ENCODE results near the gene BBS9. TPM values are rescaled to one million over a fixed set of nuclear protein-coding genes. Genes with fewer than 3 reads are reported as not detected.
"Not testable (repeated sequence)": the region's sequence is repeated elsewhere in the genome, so short reads cannot be mapped to it uniquely, and the experiment has no call there.

Gene BBS9
- total RNA-seq, 1 donor from 2014 or later, result 11.1 TPM

- no peak for DNase-seq (ENCODE audit: low read depth, low spot score)
Measured at GRCh38 chr7:33276325-33276724, 147.0 kb downstream of the BBS9 start.

GRCh38 chr7:33276729-33277128 lies 147.4 kb downstream of the BBS9 start:
- DNase-seq (ENCODE audit: low read depth, low spot score), result no peak

DNA sequence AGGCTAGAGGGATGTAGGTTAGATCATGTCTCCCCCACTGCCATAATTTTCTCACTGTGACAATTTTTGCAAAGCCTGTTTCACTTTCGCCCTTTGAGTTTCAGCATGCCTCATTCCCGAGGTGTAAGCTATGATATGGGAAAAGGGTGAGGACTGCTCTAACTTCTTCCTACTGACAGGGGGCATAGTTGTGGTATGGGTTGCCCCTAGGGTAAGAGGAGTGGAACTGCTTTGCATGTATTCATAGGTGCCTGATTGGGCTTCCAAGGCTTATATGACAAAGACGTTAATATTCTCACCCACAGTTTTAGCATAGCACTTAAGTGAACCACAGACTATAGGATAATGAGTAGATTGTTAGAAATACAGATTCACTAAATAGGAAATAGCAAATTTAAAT lies 148.7 kb downstream of the BBS9 start:
- no peak for DNase-seq (ENCODE audit: low read depth, low spot score)

- no peak for DNase-seq (ENCODE audit: low read depth, low spot score)
Measured at GRCh38 chr7:33286501-33286900, 157.1 kb downstream of the BBS9 start.

GRCh38 chr7:33287738-33288137 lies 158.4 kb downstream of the BBS9 start:
- no peak for DNase-seq (ENCODE audit: low read depth, low spot score)

GRCh38 chr7:33298848-33299247 lies 169.5 kb downstream of the BBS9 start:
- no peak for DNase-seq (ENCODE audit: low read depth, low spot score)

DNA sequence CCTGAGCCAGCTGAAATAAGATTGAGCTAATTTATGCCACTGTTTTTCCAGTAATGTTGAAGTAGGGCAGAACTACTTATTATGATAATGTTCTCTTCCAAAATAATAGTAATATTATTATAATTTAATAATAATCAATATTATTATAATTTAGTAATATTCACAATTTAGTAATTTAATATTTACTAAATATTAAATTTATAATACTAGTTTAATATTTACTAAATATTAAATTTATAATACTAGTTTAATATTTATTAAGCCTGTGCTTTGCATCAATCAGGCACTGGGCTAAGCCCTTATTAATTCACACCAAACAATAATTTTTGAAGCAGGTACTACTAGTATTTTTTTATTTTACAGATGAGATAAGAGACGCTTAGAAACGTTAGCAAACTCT lies 170.1 kb downstream of the BBS9 start:
- DNase-seq (ENCODE audit: low read depth, low spot score), result no peak

DNA sequence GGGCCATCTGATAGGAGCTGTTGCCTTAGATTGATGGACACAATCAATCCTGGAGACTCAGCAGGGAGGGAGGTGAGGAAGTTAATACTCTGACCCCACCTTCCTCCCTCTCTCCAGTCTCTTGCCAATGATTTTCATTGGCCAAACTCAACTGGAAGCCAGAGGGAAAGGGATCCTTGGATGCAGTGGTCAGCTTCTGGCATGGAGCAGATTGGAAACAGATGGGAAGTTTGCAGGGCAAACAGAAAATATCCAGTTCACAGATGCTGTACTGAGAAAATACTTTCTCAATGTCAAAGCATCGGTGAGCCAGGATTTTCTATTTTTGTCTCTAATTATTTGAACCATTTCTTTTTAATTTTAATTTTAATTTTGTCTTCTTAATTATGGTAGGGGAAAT lies 170.8 kb downstream of the BBS9 start:
- no peak for DNase-seq (ENCODE audit: low read depth, low spot score)

- DNase-seq (ENCODE audit: low read depth, low spot score), result no peak
Measured at GRCh38 chr7:33300742-33301141, 171.4 kb downstream of the BBS9 start.

DNA sequence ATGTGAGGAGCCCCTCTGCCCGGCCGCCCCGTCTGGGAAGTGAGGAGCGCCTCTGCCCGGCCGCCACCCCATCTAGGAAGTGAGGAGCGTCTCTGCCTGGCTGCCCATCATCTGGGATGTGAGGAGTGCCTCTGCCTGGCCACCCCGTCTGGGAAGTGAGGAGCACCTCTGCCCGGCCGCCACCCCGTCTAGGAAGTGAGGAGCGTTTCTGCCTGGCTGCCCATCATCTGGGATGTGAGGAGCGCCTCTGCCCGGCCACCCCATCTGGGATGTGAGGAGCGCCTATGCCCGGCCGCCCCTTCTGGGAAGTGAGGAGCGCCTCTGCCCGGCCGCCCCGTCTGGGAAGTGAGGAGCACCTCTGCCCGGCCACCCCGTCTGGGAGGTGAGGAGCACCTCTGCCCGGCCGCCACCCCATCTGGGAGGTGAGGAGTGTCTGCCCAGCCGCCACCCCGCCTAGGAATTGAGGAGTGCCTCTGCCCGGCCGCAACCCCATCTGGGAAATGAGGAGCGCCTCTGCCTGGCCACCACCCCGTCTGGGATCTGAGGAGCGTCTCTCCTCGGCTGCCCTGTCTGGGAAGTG lies 174.7 kb downstream of the BBS9 start:
- DNase-seq (ENCODE audit: low read depth, low spot score), result not testable (repeated sequence)

DNA sequence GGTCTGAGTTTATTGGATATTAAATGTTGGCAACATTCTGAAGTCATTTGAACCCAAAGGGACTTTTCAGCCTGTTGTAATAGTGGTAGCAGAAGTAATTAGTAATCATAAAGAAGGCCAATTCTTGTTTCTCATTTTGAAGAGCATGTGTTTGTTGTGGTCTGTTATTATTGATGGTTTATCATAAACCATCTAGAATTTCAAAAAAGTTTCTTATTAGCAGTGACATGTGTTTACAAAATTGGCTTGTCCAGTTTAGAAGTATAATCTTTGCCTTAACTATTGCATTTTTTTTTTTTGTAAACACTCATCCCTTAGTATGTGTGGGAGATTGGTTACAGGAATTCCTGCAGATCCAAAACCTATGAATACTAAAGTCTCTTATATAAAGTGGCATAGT lies 177.8 kb downstream of the BBS9 start:
- no peak for DNase-seq (ENCODE audit: low read depth, low spot score)

GRCh38 chr7:33310546-33310945 lies 181.2 kb downstream of the BBS9 start:
- no peak for DNase-seq (ENCODE audit: low read depth, low spot score)

GRCh38 chr7:33325754-33326484 lies 196.6 kb downstream of the BBS9 start:
- DNase-seq (ENCODE audit: low read depth, low spot score), result no peak

GRCh38 chr7:33326485-33326848 lies 197.1 kb downstream of the BBS9 start:
- no peak for DNase-seq (ENCODE audit: low read depth, low spot score)

GRCh38 chr7:33327427-33327826 lies 198.1 kb downstream of the BBS9 start:
- DNase-seq (ENCODE audit: low read depth, low spot score), result no peak

GRCh38 chr7:33334349-33334748 lies 205.0 kb downstream of the BBS9 start:
- DNase-seq (ENCODE audit: low read depth, low spot score), result no peak

GRCh38 chr7:33336820-33337219 lies 207.5 kb downstream of the BBS9 start:
- DNase-seq (ENCODE audit: low read depth, low spot score), result no peak

- no peak for DNase-seq (ENCODE audit: low read depth, low spot score)
Measured at GRCh38 chr7:33339074-33339790, 209.9 kb downstream of the BBS9 start.

DNA sequence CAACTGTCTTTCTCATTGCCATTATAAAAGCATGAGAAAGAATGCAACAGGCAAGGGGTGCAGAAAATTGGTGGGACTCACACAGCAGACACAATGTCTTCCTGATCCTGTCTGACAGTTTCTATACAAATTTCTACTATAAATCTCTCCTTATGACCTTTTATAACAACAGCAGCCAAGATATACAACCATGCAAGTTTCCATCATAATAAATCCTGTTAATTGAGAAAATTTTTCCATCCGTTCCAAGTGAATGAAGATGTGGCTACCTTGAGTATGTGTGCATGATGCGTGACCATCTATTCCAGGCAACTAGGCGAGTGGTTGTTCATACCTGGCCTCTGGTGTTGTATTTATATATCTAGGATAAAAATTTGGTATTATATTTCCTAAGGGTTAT lies 216.7 kb downstream of the BBS9 start:
- no peak for DNase-seq (ENCODE audit: low read depth, low spot score)

GRCh38 chr7:33350577-33350976 lies 221.2 kb downstream of the BBS9 start:
- DNase-seq (ENCODE audit: low read depth, low spot score), result no peak

- DNase-seq (ENCODE audit: low read depth, low spot score), result no peak
Measured at GRCh38 chr7:33351709-33352108, 222.3 kb downstream of the BBS9 start.

DNA sequence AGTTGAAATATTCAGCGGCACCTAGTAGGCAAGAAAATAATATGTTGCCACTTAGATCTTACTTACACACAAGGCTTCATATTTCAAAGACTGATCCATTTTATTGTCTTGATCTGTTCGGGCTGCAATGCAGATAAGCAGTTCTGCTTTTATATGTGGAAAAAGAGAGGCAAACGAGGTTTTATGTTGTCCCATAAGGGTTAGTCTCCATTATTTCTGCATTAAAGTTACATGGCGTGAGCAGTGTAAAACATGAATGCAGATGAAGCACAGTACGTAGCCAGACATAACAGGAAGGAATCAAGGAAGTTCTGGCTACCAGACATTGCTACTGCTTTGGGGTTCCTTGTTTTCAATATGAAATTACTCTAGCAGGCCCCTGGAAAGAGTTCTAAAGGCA lies 224.8 kb downstream of the BBS9 start:
- no peak for DNase-seq (ENCODE audit: low read depth, low spot score)

DNA sequence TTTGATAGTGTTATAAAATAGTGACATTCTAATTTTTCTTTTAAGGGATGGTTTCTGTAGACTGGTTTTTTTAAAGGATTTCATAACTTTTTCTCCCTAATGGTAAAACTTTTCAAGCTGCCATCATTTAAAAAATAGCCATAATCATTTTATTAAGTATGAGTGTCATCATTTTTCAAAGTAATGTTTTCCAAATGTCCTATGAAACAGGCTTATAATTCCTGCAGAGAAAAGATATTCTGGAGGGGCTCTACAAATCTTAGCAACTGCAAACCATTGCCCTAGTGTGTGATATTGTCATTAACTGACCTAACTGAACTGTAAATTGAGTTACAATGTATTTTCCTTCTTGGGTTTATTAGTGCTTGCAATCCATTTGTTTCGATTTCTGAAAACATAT lies 226.0 kb downstream of the BBS9 start:
- no peak for DNase-seq (ENCODE audit: low read depth, low spot score)

Measured in pulmonary artery endothelial cell (primary cell).